GM12891 (cell line): Measurements from ENCODE around the gene KCNG3.

Experiments
- POLR2A ChIP-seq: IDR thresholded peaks from 2 replicates; pipeline ENCODE4 v1.6.1; 2011; ENCODE audit warnings: low read depth, low read length, control low read depth
- POLR2AphosphoS5 ChIP-seq: IDR thresholded peaks from 2 replicates; pipeline ENCODE4 v1.6.1; 2011; ENCODE audit warnings: low read depth, low read length, control low read depth
- TAF1 ChIP-seq: IDR thresholded peaks from 2 replicates; pipeline ENCODE4 v1.6.1; 2011; ENCODE audit warnings: low read depth, low read length, control low read depth

DNA sequence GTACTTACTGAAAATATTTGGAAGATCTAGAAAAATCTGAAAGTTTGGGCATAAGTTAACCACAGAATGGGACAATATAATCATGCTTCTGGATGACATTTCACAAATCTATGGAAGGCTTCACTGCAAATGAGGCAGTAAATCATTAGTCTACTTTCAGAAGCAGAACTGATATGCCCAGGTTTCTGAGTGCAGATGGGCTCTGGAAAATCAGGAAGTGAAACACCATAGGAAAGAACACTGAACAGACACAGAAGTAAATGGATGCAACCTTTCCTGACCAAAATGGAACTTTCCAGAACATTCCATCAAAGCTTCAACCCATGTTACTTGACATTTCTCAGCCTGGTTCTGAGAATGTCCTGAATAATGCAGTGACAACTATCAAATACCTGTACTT lies 55.1 kb downstream of the KCNG3 start:
- TF ChIP-seq POLR2A, result no peak
- no peak for TF ChIP-seq TAF1
- no peak for TF ChIP-seq POLR2AphosphoS5
